ENCODE measurements around the gene NKPD1.

GRCh38 chr19:45140144-45140503, 20.7 kb downstream of the NKPD1 start:
- TF ChIP-seq MAX (IDR thresholded peaks at IDR 0.05; ENCODE audit: low read depth, low read length), result no peak
- no peak for TF ChIP-seq POLR2A (IDR thresholded peaks at IDR 0.05; ENCODE audit: low read depth, low read length)
- TF ChIP-seq EP300 (IDR thresholded peaks at IDR 0.05; ENCODE audit: borderline replicate concordance in 1 of 2, control insufficient read depth in 1 of 2, low read depth in 2 of 2, low read length in 2 of 2), result no peak
- TF ChIP-seq ZBTB33 (IDR thresholded peaks at IDR 0.05), result no peak
- TF ChIP-seq HDAC6 (IDR thresholded peaks at IDR 0.05; ENCODE audit: unreplicated experiment), result no peak
- TF ChIP-seq ZBTB40 (IDR thresholded peaks at IDR 0.05; ENCODE audit: borderline replicate concordance), result no peak
- TF ChIP-seq EED (IDR thresholded peaks at IDR 0.05; ENCODE audit: low read depth), result no peak
- no peak for TF ChIP-seq TAF1 (IDR thresholded peaks at IDR 0.05; ENCODE audit: borderline replicate concordance, low read depth, low read length)
- no peak for TF ChIP-seq ELK1 (IDR thresholded peaks at IDR 0.05; ENCODE audit: low read depth, low read length)
- no peak for TF ChIP-seq RAD21 (IDR thresholded peaks at IDR 0.05; ENCODE audit: insufficient read depth, low read depth, low read length)
- TF ChIP-seq CTCF (IDR thresholded peaks at IDR 0.05 in 2 of 3, conservative IDR thresholded peaks at IDR 0.05 in 1 of 3; ENCODE audit: control insufficient read depth in 2 of 3, extremely low read depth in 1 of 3, insufficient read depth in 1 of 3, low read depth in 3 of 3, low read length in 3 of 3), result no peak
- TF ChIP-seq REST (IDR thresholded peaks at IDR 0.05; ENCODE audit: low read depth, low read length), result no peak
- TF ChIP-seq PBX3 (IDR thresholded peaks at IDR 0.05; ENCODE audit: insufficient replicate concordance, low read depth, low read length), result no peak
